ENCODE data around the gene FLT3LG. TPM values are rescaled to one million over a fixed set of nuclear protein-coding genes. Genes with fewer than 3 reads are reported as not detected.
A peak's percentile ranks its signal among the peaks of the same experiment; 100 is the strongest.

Gene FLT3LG
- total and polyA plus RNA-seq, 2 experiments from 2014 or later = 0.49 to 1.8 TPM

MicroRNAs encoded within 50 kb of the gene (microRNA counts, 767-probe panel; counts per million panel counts)
- 6,168 counts per million, percentile 29 among the panel's probes with 10 or more counts for microRNA hsa-miR-150-5p

Small RNA genes within 50 kb of the gene (microRNA-seq; reads per million reads assigned to microRNA genes)
- 11.5 reads per million, percentile 35 among the genes with 10 or more reads in this experiment for gene MIR150

Small RNA genes within 50 kb of the gene (small RNA-seq; reads per million reads assigned to genes)
- gene COX6CP7 (ENCODE audit: low replicate concordance) (not detected), gene MIR150 (ENCODE audit: low replicate concordance) (0.87 reads per million, percentile 56 among the genes with 10 or more reads in this experiment), gene SNORD32A (ENCODE audit: low replicate concordance) (not detected), gene SNORD33 (ENCODE audit: low replicate concordance) (not detected), gene SNORD34 (ENCODE audit: low replicate concordance) (not detected), gene SNORD35A (ENCODE audit: low replicate concordance) (not detected), gene SNORD35B (ENCODE audit: low replicate concordance) (not detected)

Other genes starting within 250 kb of the FLT3LG start
- gene SLC6A16, start 149.0 kb upstream of the FLT3LG start, total RNA-seq (2014; rRNA removed; shearing (Covaris generic)) = 0.31 and 1.6 TPM in 2 replicates
- 1.4 and 1.8 TPM in 2 replicates for gene SLC6A16, start 149.0 kb upstream of the FLT3LG start, polyA plus RNA-seq (2016; fragmentation: Nextera tagmentation; extraction: Ambion mirVana)
- gene CD37, start 138.8 kb upstream of the FLT3LG start, total RNA-seq (2014; rRNA removed; shearing (Covaris generic)) = not detected in 2 replicates
- gene CD37, start 138.8 kb upstream of the FLT3LG start, polyA plus RNA-seq (2016; fragmentation: Nextera tagmentation; extraction: Ambion mirVana) = 106 and 114 TPM in 2 replicates
- 74.4 and 82.5 TPM in 2 replicates for gene TEAD2, start 111.8 kb upstream of the FLT3LG start, total RNA-seq (2014; rRNA removed; shearing (Covaris generic))
- gene TEAD2, start 111.8 kb upstream of the FLT3LG start, polyA plus RNA-seq (2016; fragmentation: Nextera tagmentation; extraction: Ambion mirVana) = 30.3 and 34.3 TPM in 2 replicates
- gene DKKL1, start 110.3 kb upstream of the FLT3LG start, total RNA-seq (2014; rRNA removed; shearing (Covaris generic)) = 0.76 TPM in 1 of 2 replicates, not detected in the other
- 2.9 and 3.6 TPM in 2 replicates for gene DKKL1, start 110.3 kb upstream of the FLT3LG start, polyA plus RNA-seq (2016; fragmentation: Nextera tagmentation; extraction: Ambion mirVana)
- not detected in 2 replicates for gene KASH5, start 86.0 kb upstream of the FLT3LG start, total RNA-seq (2014; rRNA removed; shearing (Covaris generic))
- 0.44 TPM in 1 of 2 replicates, not detected in the other for gene KASH5, start 86.0 kb upstream of the FLT3LG start, polyA plus RNA-seq (2016; fragmentation: Nextera tagmentation; extraction: Ambion mirVana)
- not detected in 2 replicates for gene PTH2, start 50.8 kb upstream of the FLT3LG start, total RNA-seq (2014; rRNA removed; shearing (Covaris generic))
- gene PTH2, start 50.8 kb upstream of the FLT3LG start, polyA plus RNA-seq (2016; fragmentation: Nextera tagmentation; extraction: Ambion mirVana) = 1.3 and 1.6 TPM in 2 replicates
- gene GFY, start 48.8 kb upstream of the FLT3LG start, total RNA-seq (2014; rRNA removed; shearing (Covaris generic)) = not detected in 2 replicates
- 1.2 and 1.7 TPM in 2 replicates for gene GFY, start 48.8 kb upstream of the FLT3LG start, polyA plus RNA-seq (2016; fragmentation: Nextera tagmentation; extraction: Ambion mirVana)
- 0.90 and 1.6 TPM in 2 replicates for gene SLC17A7, start 32.7 kb upstream of the FLT3LG start, total RNA-seq (2014; rRNA removed; shearing (Covaris generic))
- 1.5 TPM in 2 replicates for gene SLC17A7, start 32.7 kb upstream of the FLT3LG start, polyA plus RNA-seq (2016; fragmentation: Nextera tagmentation; extraction: Ambion mirVana)
- gene PIH1D1, start 22.4 kb upstream of the FLT3LG start, total RNA-seq (2014; rRNA removed; shearing (Covaris generic)) = 147 and 164 TPM in 2 replicates
- 93.6 and 103 TPM in 2 replicates for gene PIH1D1, start 22.4 kb upstream of the FLT3LG start, polyA plus RNA-seq (2016; fragmentation: Nextera tagmentation; extraction: Ambion mirVana)
- gene ALDH16A1, start 21.0 kb upstream of the FLT3LG start, total RNA-seq (2014; rRNA removed; shearing (Covaris generic)) = 57.3 and 62.3 TPM in 2 replicates
- 16.8 and 20.0 TPM in 2 replicates for gene ALDH16A1, start 21.0 kb upstream of the FLT3LG start, polyA plus RNA-seq (2016; fragmentation: Nextera tagmentation; extraction: Ambion mirVana)
- gene RPL13A, start 13.4 kb downstream of the FLT3LG start, total RNA-seq (2014; rRNA removed; shearing (Covaris generic)) = 2,007 and 2,412 TPM in 2 replicates
- gene RPL13A, start 13.4 kb downstream of the FLT3LG start, polyA plus RNA-seq (2016; fragmentation: Nextera tagmentation; extraction: Ambion mirVana) = 2,105 and 2,261 TPM in 2 replicates
- 4,006 and 4,643 TPM in 2 replicates for gene RPS11, start 22.2 kb downstream of the FLT3LG start, total RNA-seq (2014; rRNA removed; shearing (Covaris generic))
- 2,646 and 2,793 TPM in 2 replicates for gene RPS11, start 22.2 kb downstream of the FLT3LG start, polyA plus RNA-seq (2016; fragmentation: Nextera tagmentation; extraction: Ambion mirVana)
- gene FCGRT, start 38.4 kb downstream of the FLT3LG start, total RNA-seq (2014; rRNA removed; shearing (Covaris generic)) = 23.5 and 41.7 TPM in 2 replicates
- 62.3 and 66.8 TPM in 2 replicates for gene FCGRT, start 38.4 kb downstream of the FLT3LG start, polyA plus RNA-seq (2016; fragmentation: Nextera tagmentation; extraction: Ambion mirVana)
- 44.0 and 54.8 TPM in 2 replicates for gene RCN3, start 53.8 kb downstream of the FLT3LG start, total RNA-seq (2014; rRNA removed; shearing (Covaris generic))
- 40.2 and 45.8 TPM in 2 replicates for gene RCN3, start 53.8 kb downstream of the FLT3LG start, polyA plus RNA-seq (2016; fragmentation: Nextera tagmentation; extraction: Ambion mirVana)
- gene NOSIP, start 106.3 kb downstream of the FLT3LG start, total RNA-seq (2014; rRNA removed; shearing (Covaris generic)) = 88.5 and 89.8 TPM in 2 replicates
- gene NOSIP, start 106.3 kb downstream of the FLT3LG start, polyA plus RNA-seq (2016; fragmentation: Nextera tagmentation; extraction: Ambion mirVana) = 141 and 143 TPM in 2 replicates
- gene PRRG2, start 107.1 kb downstream of the FLT3LG start, total RNA-seq (2014; rRNA removed; shearing (Covaris generic)) = 3.8 and 10.5 TPM in 2 replicates
- 2.0 and 2.3 TPM in 2 replicates for gene PRRG2, start 107.1 kb downstream of the FLT3LG start, polyA plus RNA-seq (2016; fragmentation: Nextera tagmentation; extraction: Ambion mirVana)
- gene PRR12, start 117.0 kb downstream of the FLT3LG start, total RNA-seq (2014; rRNA removed; shearing (Covaris generic)) = 32.1 and 41.6 TPM in 2 replicates
- gene PRR12, start 117.0 kb downstream of the FLT3LG start, polyA plus RNA-seq (2016; fragmentation: Nextera tagmentation; extraction: Ambion mirVana) = 8.6 and 10.3 TPM in 2 replicates
- 6.1 and 9.3 TPM in 2 replicates for gene RRAS, start 165.9 kb downstream of the FLT3LG start, total RNA-seq (2014; rRNA removed; shearing (Covaris generic))
- 30.0 and 31.0 TPM in 2 replicates for gene RRAS, start 165.9 kb downstream of the FLT3LG start, polyA plus RNA-seq (2016; fragmentation: Nextera tagmentation; extraction: Ambion mirVana)
- gene SCAF1, start 168.0 kb downstream of the FLT3LG start, total RNA-seq (2014; rRNA removed; shearing (Covaris generic)) = 47.0 and 53.7 TPM in 2 replicates
- 19.7 and 20.2 TPM in 2 replicates for gene SCAF1, start 168.0 kb downstream of the FLT3LG start, polyA plus RNA-seq (2016; fragmentation: Nextera tagmentation; extraction: Ambion mirVana)
- gene IRF3, start 191.6 kb downstream of the FLT3LG start, total RNA-seq (2014; rRNA removed; shearing (Covaris generic)) = 89.3 and 164 TPM in 2 replicates
- gene IRF3, start 191.6 kb downstream of the FLT3LG start, polyA plus RNA-seq (2016; fragmentation: Nextera tagmentation; extraction: Ambion mirVana) = 57.4 and 72.4 TPM in 2 replicates
- 30.6 and 61.3 TPM in 2 replicates for gene BCL2L12, start 191.7 kb downstream of the FLT3LG start, total RNA-seq (2014; rRNA removed; shearing (Covaris generic))
- gene BCL2L12, start 191.7 kb downstream of the FLT3LG start, polyA plus RNA-seq (2016; fragmentation: Nextera tagmentation; extraction: Ambion mirVana) = 102 and 114 TPM in 2 replicates
- 700 and 762 TPM in 2 replicates for gene PRMT1, start 203.1 kb downstream of the FLT3LG start, total RNA-seq (2014; rRNA removed; shearing (Covaris generic))
- gene PRMT1, start 203.1 kb downstream of the FLT3LG start, polyA plus RNA-seq (2016; fragmentation: Nextera tagmentation; extraction: Ambion mirVana) = 587 and 590 TPM in 2 replicates
- gene ADM5, start 215.4 kb downstream of the FLT3LG start, total RNA-seq (2014; rRNA removed; shearing (Covaris generic)) = 3.1 and 5.7 TPM in 2 replicates
- gene ADM5, start 215.4 kb downstream of the FLT3LG start, polyA plus RNA-seq (2016; fragmentation: Nextera tagmentation; extraction: Ambion mirVana) = 2.6 and 2.8 TPM in 2 replicates
- 46.8 and 63.4 TPM in 2 replicates for gene CPT1C, start 216.9 kb downstream of the FLT3LG start, total RNA-seq (2014; rRNA removed; shearing (Covaris generic))
- 77.3 and 79.3 TPM in 2 replicates for gene CPT1C, start 216.9 kb downstream of the FLT3LG start, polyA plus RNA-seq (2016; fragmentation: Nextera tagmentation; extraction: Ambion mirVana)